Smooth muscle cell (in vitro differentiated cells): Measurements from ENCODE around the gene PTPRN2. TPM values are rescaled to one million over a fixed set of nuclear protein-coding genes. Genes with fewer than 3 reads are reported as not detected.

Experiments used
- DNase-seq: peaks from one replicate; lab custom pipeline; 2025; ENCODE audit not compliant: unreplicated experiment; lab: John Stamatoyannopoulos, UW
- H2AFZ ChIP-seq: fragments of 200-600 bp; sonication (generic); 2 replicates; pipeline ENCODE4 v1.6.0; 2016; ENCODE audit warnings: antibody characterized with exemption, low read depth, mild to moderate bottlenecking
- H3F3A ChIP-seq: fragments of 200-600 bp; sonication (generic); 2 replicates; pipeline ENCODE4 v1.6.0; 2017; ENCODE audit warnings: antibody characterized with exemption, low read depth
- H3K27ac ChIP-seq: fragments of 200-600 bp; sonication (generic); 2 replicates; pipeline ENCODE4 v1.5.1; 2016; ENCODE audit warnings: low read depth, mild to moderate bottlenecking
- H3K27me3 ChIP-seq: fragments of 200-600 bp; sonication (generic); 2 replicates; pipeline ENCODE4 v1.6.1; 2016; ENCODE audit warnings: low read depth, mild to moderate bottlenecking
- H3K36me3 ChIP-seq: fragments of 200-600 bp; sonication (generic); 2 replicates; pipeline ENCODE4 v1.5.1; 2016; ENCODE audit warnings: low read depth
- H3K4me1 ChIP-seq: fragments of 200-600 bp; sonication (generic); 2 replicates; pipeline ENCODE4 v1.5.1; 2016; ENCODE audit warnings: low read depth
- H3K4me2 ChIP-seq: fragments of 200-600 bp; sonication (generic); 2 replicates; pipeline ENCODE4 v1.6.0; 2016; ENCODE audit warnings: mild to moderate bottlenecking
- H3K4me3 ChIP-seq: fragments of 200-600 bp; sonication (generic); 2 replicates; pipeline ENCODE4 v1.5.1; 2016; ENCODE audit warnings: mild to moderate bottlenecking
- H3K79me2 ChIP-seq: fragments of 200-600 bp; sonication (generic); 2 replicates; pipeline ENCODE4 v1.6.0; 2016; ENCODE audit warnings: low read depth, mild to moderate bottlenecking
- H3K9ac ChIP-seq: fragments of 200-600 bp; sonication (generic); 2 replicates; pipeline ENCODE4 v1.6.0; 2016; ENCODE audit warnings: low read depth
- H3K9me3 ChIP-seq: fragments of 200-600 bp; sonication (generic); replicated peaks from 2 replicates; pipeline ENCODE4 v1.5.1; 2016; ENCODE audit warnings: low read depth
- H4K20me1 ChIP-seq: fragments of 200-600 bp; sonication (generic); 2 replicates; pipeline ENCODE4 v1.6.0; 2016; ENCODE audit warnings: low read depth
- WGBS: methylation state at CpG from one replicate; pipeline ENCODE4 v1.1.7; 2016; ENCODE audit warnings: low lambda C conversion rate; 5-methylcytosine and 5-hydroxymethylcytosine counted together
- polyA plus RNA-seq: library from polyadenylated mRNA; unstranded; fragments of >200 nt; fragmentation: Nextera tagmentation; extraction: Ambion mirVana; gene quantifications from 2 replicates; pipeline ENCODE4 v1.2.1, GENCODE V29; 2016
- total RNA-seq: library from RNA; depleted of rRNA; stranded (reverse); fragments of >200 nt; gene quantifications from 2 replicates; pipeline ENCODE4 v1.2.3, GENCODE V29; 2014
- TF ChIP-seq, protein P1 (sequence below): fragments of 200-600 bp; sonication (generic); IDR thresholded peaks from 2 replicates; pipeline ENCODE4 v1.5.1; 2017; ENCODE audit warnings: borderline replicate concordance, mild to moderate bottlenecking, antibody characterized with exemption; ENCODE audit not compliant: insufficient read depth, poor library complexity, severe bottlenecking

Gene PTPRN2
- total and polyA plus RNA-seq, 2 experiments from 2014 or later: 0.09 to 0.87 TPM

DNA sequence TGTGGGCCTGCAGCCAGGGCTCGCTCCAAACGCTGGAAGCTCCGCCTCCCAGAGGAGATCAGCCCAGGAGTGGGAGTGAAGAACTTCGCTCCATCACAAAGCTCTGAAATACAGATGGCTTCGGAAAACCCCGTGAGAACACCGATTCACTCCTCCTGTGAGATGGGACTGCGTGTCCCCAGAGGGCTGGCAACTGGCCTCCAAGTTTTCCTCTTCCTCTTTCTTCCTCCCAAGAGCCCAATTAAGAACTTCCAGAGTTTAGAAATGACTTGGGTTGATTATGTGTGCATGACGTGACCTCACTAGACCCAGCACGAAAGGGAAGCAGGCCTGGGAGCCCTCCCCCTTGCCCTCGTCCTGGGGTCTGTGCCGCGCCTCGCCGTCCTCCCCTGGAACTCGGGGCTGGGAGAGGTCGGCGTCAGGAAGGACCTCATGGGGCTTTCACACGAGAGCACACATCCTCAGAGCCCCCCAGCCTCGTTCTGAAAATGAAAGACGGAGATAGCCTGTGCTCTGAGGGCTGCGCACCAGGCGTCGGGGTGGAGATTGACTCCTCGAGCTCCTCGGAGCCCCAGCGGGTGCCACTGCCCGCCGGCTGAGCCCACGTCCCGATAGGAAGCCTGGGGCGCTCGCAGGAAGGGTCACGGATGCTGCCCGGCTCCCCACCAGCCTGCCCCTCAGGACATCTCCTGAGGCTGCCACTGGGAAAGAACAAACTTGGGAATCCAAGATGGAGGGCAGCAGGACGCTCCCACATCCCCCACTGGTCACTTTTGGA lies 37.8 kb downstream of the PTPRN2 start:
- H3K9me3 ChIP-seq: no peaks in the 10 kb centered on the region
- H3K4me3 ChIP-seq: no peak overlapping the region
- H3K27me3 ChIP-seq: no peaks in the 10 kb centered on the region
- H4K20me1 ChIP-seq: no peaks in the 10 kb centered on the region
- no peaks in the 10 kb centered on the region for H3K36me3 ChIP-seq
- H2AFZ ChIP-seq: no peak overlapping the region
- TF ChIP-seq, protein P1, sequence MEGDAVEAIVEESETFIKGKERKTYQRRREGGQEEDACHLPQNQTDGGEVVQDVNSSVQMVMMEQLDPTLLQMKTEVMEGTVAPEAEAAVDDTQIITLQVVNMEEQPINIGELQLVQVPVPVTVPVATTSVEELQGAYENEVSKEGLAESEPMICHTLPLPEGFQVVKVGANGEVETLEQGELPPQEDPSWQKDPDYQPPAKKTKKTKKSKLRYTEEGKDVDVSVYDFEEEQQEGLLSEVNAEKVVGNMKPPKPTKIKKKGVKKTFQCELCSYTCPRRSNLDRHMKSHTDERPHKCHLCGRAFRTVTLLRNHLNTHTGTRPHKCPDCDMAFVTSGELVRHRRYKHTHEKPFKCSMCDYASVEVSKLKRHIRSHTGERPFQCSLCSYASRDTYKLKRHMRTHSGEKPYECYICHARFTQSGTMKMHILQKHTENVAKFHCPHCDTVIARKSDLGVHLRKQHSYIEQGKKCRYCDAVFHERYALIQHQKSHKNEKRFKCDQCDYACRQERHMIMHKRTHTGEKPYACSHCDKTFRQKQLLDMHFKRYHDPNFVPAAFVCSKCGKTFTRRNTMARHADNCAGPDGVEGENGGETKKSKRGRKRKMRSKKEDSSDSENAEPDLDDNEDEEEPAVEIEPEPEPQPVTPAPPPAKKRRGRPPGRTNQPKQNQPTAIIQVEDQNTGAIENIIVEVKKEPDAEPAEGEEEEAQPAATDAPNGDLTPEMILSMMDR: no peak
- no peaks in the 10 kb centered on the region for H3K79me2 ChIP-seq
- H3K4me2 ChIP-seq: no peak overlapping the region
- WGBS: 91% methylated on average over 35 of the region's 36 CpGs
- no peaks in the 10 kb centered on the region for H3F3A ChIP-seq
- no peak overlapping the region for H3K27ac ChIP-seq
- H3K4me1 ChIP-seq: peaks cover 7% of the 10 kb centered on the region
- DNase-seq: no peak
- H3K9ac ChIP-seq: no peak overlapping the region

DNA sequence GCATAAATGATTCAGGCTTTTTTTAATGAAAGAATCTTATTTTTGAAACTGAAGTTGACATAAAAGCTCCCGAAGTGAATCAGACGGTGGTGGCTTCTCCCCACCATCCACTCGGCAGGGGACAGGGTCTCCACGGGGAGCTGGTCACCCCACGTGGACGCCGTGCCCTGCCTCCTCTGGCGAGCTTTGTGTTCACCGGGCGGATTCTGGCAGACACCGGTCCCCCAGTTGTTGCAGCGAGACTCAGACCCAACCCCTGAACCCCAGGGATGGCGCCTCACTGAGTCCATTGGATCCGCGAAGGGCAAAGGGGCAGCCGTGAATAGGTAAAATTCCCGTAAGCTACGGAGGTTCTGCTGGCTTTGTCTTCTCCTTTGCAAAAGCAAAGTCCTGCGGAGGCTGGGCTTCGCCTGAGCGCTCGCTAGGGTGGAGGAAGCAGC lies 38.4 kb downstream of the PTPRN2 start:
- Histone ChIP-seq H3K4me1 (peaks cover 7% of the 10 kb centered on the region), H3K4me2 (no peak overlapping the region), H4K20me1 (no peaks in the 10 kb centered on the region), H3K36me3 (no peaks in the 10 kb centered on the region), H3K9me3 (no peaks in the 10 kb centered on the region), H3K79me2 (no peaks in the 10 kb centered on the region), H3K27ac (no peak overlapping the region), H3K9ac (no peak overlapping the region), H3K4me3 (no peak overlapping the region), H3F3A (no peaks in the 10 kb centered on the region), H2AFZ (no peak overlapping the region), H3K27me3 (no peaks in the 10 kb centered on the region)
- TF ChIP-seq, protein P1: no peak
- WGBS: 81% methylated on average over 22 of the region's 22 CpGs
- DNase-seq: no peak

DNA sequence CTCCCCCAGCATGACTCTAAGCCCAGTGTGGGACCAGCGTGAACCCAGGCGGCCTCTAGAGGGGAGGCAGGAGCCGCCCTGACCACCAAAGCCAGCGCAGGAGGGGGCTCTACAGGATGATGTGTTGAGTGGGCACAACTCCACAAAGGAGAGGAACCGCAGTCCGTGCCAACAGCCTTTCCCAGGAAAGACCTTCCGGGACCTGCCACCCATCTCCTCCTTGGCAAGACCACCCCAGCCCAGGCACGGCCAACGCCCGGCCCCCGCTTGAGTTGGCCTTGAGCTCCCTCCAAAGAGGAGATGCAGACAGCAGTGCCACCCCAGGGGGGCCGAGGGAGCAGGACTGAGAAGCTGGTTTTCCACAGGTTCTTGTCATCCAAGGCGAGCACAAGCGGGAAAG lies 38.9 kb downstream of the PTPRN2 start:
- H3K9ac ChIP-seq: no peak overlapping the region
- H2AFZ ChIP-seq: no peak overlapping the region
- H3K27ac ChIP-seq: no peak overlapping the region
- H3K36me3 ChIP-seq: no peaks in the 10 kb centered on the region
- H3K4me1 ChIP-seq: peaks cover 7% of the 10 kb centered on the region
- TF ChIP-seq, protein P1: no peak
- DNase-seq: no peak
- no peaks in the 10 kb centered on the region for H3K27me3 ChIP-seq
- no peak overlapping the region for H3K4me3 ChIP-seq
- no peaks in the 10 kb centered on the region for H3K9me3 ChIP-seq
- 92% methylated on average over 14 of the region's 14 CpGs for WGBS
- H3F3A ChIP-seq: no peaks in the 10 kb centered on the region
- H4K20me1 ChIP-seq: no peaks in the 10 kb centered on the region
- no peak overlapping the region for H3K4me2 ChIP-seq
- H3K79me2 ChIP-seq: no peaks in the 10 kb centered on the region

DNA sequence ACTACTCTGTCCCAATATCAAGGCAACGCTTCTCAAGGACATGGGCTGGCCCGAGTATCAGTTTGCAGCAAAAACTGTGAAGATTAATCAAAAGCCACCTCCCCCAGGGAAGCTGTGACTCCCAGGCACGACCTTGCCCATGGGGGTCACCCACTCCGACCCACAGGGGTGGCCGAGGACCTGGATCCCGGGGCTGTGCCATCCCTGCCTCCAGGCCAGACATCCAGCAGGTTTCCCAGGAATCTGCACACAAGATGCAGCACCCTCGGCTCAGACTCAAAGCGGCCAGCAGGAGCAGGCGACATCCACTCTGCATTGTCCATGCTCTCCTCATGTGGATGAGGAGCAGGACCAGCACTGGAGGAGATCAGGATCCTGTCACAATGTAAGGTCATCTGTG lies 39.8 kb downstream of the PTPRN2 start:
- Histone ChIP-seq H3K27ac (no peak overlapping the region), H3F3A (no peaks in the 10 kb centered on the region), H3K27me3 (no peaks in the 10 kb centered on the region), H3K4me3 (no peak overlapping the region), H3K4me1 (peaks cover 7% of the 10 kb centered on the region), H2AFZ (no peak overlapping the region), H3K79me2 (no peaks in the 10 kb centered on the region), H3K4me2 (no peak overlapping the region), H4K20me1 (no peaks in the 10 kb centered on the region), H3K9me3 (no peaks in the 10 kb centered on the region), H3K9ac (no peak overlapping the region), H3K36me3 (no peaks in the 10 kb centered on the region)
- WGBS: 91% methylated on average over 9 of the region's 9 CpGs
- TF ChIP-seq, protein P1: no peak
- no peak for DNase-seq
